ENCODE measurements around the gene ACTR10.

GRCh38 chr14:58177125-58177524 lies 22.8 kb upstream of the ACTR10 start:
- TF ChIP-seq EP300 (IDR thresholded peaks at IDR 0.05) (no peak), CTCF (IDR thresholded peaks at IDR 0.05) (no peak), POLR2A (IDR thresholded peaks at IDR 0.05) (no peak), POLR2AphosphoS5 (IDR thresholded peaks at IDR 0.05) (no peak)

Measured in gastroesophageal sphincter (tissue), 3 donors.